ENCODE data around the gene SLC6A11.
A peak's percentile ranks its signal among the peaks of the same experiment; 100 is the strongest.

Gene SLC6A11

DNA sequence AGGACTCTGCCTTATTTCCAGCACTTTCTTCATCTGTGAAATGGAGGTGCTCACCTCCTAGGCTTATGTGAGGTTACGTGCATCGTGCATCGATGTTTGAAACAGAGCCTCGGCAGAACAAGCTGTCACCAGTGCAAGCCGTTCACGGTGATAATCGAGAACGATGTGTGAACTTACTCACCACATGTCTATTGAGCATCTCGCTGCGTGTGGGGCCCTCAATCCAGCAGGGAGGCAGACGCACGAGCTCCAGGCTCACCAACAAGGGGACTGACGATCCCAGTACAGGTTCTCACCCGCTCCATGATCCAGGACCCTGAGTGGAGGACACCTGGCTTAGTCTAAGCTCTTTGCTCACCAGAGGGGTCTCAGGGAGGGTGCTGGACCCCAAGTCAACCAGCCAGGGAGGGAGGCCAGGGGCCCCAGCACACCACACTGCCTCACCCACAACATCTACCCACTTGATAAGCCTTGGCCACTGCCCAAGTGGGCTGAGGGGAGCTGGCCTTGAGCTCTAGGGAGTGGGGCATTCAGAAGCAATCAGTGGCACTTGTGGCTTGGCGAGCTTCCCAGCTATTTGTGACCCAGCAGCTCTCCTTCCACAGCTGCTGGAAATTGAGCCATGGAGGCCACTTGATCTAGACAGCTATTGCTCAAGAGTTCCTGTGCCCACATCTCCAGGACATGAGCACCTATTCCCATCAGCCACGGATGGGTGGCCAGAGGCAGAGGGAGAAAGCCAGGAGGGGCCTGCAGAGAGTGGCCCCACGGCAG lies 142.1 kb downstream of the SLC6A11 start:
- peak; percentile 90 for DNase-seq

DNA sequence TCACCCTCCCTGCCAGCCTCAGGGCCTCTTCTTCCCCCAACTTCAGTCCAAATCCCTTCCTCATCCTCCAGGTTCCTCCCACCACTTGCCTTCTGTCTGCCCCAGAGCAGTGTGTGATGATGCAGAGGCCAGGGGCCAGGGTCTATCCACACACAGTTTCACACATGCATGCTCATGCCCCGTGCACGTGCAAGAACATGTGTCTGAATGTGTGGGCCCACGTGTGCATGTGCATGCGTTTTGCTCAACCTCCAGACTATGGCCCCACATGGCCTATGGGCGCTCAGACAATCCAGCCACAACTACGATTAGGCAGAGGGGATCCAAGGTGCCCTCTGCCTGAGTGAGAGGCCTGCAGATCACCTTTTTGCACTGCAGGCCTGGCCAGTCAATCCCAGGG lies 144.2 kb downstream of the SLC6A11 start:
- no peak for DNase-seq

DNA sequence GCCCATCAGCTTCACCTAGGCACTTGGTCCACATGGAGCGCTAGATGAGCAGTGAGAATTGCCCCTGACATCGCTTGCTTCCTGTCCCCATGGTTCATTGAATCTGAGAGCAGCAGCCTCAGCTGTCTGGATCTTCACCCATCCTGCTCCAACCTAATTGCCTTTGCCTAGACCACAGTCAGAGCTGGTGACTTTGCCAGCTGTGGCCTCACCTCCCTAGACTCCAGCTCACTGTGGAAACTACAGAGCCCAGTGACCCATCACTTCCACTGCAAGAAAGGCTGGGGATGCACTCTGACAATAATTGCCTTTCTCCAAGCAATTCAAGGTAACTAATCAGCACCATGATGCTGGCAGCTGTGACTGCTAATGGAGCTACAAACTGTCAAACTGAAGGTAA lies 145.9 kb downstream of the SLC6A11 start:
- peak; percentile 22 for DNase-seq

DNA sequence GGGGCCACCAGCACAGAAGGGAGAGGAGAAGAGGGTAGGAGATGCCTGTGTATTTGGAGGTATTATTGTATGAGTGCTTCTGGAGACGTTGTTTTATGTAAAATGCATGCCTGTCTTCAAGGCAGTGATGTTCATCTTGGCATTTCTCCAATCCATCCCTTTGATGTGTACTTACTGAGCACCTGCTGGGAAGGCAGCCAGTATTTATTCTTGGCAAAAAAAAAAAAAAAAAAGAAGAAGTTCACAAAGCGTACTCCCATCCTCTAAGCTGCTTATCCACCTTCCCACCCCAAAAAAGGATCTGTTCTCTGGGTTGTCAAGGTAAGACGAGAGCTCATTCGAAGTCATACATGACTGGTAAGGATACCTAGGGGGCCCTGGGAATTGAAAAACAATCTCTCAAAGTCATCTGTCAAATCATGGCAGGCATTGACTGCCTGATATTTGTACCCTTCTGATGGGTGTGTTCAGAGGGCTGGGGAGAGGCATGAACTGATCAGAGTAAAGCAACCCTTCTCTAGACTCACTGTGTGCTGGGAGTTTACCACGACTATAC lies 146.5 kb downstream of the SLC6A11 start:
- peak; percentile 69 for DNase-seq

DNA sequence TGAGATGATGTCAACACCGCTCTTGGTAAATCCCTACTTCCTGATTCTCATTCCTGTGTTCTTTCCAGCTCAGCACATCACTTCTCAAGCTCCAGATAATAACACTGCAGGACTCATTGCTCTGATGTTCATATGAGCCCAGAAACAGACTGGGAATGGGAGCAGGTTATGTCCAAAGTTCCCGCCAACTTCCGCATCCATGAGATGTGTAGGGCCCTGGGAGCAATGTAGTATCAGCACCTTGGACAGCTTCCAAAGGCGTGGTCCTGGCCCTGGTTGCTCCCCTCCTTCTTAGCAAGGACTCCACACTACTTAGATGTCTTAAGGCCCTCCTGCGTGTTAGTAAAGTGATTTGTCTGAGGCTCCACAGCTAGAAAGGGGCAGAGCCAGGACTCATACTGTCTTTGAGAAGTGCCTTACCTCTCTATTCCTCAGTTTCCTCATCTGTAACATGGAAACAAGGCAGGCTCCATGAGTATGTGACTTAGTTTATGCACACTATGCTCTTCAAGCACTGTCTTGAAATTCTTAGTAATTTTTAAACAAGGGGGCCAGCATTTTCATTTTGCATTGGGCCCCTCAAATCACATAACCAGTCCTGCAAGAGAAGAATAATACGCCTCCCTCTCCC lies 148.6 kb downstream of the SLC6A11 start:
- DNase-seq: no peak

DNA sequence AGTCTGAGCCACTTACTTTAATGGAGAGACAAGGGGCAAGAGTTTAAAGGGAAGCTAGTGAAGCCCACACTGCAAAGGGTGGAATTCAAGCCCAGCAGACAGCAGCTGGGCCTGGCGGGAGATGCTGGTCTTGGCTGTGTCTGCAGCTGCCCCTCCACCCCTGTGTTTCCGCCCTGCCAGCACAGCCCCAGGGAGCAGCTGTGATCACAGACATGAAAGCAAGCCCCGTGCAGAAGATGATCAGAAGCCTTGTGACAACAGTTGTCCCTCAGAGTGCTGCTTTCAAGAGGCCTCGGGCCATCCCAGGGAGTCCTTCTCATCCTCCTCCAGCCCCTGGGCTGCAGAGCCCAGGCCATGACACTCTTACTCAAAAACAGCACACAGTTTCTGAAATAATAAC lies 152.4 kb downstream of the SLC6A11 start:
- no peak for DNase-seq

DNA sequence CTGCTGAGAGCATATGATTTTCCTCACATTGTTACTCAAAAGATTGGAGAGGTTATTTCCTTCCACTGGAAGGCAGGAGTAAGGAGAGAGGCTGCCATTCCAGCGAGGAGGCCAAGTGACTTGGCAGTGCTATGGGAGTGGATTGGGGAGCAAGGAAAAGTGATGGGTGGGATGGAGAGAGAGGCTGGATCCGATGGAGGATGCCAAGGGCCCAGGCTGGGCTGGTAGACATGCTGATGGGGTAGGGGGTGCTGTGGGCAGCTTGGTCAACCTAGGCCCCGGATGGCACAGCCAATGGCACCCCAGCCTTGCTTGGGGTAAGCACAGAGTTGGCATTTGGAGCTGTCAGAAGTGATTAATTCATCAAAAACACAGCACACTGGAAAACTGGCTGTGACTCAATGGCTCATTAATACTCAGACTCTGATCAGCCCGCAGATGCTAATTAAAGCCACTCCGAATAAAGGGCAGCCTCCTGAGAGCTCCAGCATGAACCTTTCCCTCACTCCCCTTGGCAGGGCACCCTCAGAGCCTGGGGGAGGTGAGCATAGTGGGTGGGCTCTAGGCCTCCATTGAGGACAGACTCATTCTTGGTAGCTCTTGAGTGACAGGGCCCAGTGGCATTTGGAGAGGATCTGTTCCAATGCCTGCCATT lies 154.4 kb downstream of the SLC6A11 start:
- DNase-seq: no peak

DNA sequence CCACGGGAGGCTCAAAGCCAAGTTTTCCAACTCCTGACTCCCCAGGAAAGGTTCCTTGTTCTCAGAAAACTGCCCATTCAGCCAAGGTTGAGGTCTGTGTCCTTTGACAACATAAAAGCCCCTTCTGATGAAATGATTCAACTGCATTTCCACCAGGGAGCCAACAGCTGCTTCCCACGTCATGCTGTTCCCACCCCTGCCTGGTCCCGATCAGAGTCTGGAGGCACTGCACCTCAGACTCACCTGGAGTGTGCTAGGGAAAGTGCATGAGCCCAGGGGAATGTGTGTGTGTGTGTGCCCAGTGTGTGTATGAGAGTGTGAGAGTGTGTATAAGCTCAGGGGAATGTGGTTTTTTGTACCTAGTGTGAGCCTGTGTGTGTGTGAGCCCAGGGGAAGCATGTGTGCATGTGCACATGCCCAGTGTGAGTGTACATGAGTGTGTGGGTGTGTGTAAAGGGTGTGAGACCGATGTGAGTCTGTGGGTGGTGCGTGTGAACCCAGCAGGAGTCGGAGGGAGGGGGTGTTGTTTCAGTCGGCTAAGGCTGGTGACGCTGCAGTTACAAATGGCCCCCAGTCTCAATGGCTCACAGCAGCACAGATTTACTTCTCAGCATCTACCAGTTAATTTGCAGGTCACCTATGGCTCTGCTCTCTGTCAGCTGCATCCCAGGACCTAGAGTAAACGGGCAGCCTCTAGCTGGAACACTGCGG lies 156.2 kb downstream of the SLC6A11 start:
- DNase-seq: no peak

DNA sequence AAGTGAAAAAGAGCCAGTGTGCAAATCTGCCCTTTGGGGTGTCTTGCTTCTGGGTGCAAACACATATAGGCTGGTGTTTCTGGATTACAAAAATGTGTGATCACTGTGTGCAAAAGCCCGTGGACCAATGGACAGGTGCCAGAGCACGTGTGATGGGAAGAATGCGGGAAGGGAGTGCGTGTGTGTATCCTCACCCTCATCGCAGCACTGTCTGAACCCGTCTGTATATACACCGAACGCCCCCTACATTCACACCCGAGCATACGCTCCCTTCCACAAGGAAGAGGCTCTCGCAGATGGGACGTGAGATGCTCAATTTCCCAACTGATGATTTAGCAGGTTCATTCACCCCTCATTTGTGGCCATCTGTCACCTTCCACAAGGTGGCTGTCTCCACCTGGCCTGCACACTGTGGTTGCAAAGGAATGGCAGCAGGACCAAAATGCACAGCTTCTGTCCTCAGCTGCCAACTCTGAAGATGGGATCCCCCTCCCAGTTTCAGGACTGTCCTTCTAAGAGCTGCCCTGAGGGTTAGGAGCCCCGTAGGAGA lies 157.1 kb downstream of the SLC6A11 start:
- no peak for DNase-seq

DNA sequence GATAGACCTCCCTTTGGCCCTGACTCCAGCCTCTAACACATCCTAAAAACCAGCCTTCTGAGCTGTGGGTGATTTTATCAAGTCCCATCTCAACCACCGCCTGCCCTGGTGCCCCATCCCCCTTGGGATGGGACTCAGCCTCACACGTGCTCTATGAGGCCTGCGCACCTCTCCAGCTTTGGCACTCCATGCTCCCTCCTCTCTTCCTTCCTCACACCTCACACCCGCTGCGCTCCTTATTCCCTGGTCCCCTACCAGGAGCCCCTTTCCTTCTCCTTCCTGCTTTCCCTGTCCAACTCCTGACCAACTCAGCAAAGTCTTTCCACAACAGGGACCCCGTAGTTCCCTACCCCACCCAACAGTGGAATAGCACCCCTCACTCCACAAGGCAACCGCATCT lies 158.1 kb downstream of the SLC6A11 start:
- no peak for DNase-seq

DNA sequence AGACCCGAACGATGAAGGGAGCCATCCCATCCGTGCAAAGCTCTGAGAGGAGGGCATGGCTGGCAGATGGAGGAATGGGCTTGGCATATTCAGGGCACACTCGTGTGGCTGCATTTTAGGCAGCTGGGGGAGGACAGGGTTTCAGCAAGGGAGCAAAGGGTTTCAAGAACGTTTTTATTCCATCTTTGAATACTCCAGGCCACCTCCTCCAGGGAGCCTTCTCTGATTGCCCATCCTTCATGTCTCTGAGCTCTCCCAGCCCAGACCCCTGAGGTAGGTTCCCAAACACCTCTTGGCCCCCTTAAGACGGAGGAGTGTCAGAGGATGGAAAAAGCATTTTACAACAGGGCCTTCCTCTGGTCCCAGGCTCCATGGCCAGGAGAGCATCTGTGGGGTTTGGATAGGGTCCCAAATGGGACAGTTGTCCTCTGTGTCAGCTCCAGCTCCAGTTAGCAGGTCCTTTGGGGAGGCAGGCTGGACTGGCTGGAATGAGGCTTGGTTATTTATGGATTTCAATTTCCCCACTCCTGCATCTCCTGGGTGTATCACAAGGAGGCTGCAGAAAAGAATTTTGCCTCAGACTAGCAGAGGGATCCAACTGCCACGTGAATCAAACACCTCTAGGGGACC lies 158.8 kb downstream of the SLC6A11 start:
- DNase-seq: no peak

DNA sequence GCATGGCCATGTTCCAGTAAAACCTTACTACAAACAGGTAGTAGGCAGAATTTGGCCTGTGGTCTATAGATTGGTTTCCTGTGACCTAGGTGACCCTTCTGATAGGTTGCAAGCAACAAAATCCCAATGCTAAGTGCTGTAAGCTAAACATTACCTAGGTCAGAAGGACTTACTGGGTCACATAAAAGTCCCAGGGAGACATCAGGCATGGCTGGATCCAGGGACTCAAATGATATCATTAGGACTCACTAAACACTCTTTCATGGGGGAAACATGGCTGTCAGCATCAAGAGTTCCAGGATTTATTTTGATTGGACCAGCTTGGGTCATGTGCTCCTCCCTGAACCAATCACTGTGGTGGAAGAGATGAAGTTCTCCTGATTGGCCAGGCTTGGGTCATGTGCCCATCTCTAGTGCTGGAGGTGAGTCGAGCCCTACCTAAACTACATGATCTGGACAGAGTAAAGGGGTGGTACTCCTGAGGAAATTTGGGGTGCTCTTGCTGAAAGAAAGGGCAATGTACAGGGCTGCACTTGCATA lies 159.7 kb downstream of the SLC6A11 start:
- DNase-seq: no peak

DNA sequence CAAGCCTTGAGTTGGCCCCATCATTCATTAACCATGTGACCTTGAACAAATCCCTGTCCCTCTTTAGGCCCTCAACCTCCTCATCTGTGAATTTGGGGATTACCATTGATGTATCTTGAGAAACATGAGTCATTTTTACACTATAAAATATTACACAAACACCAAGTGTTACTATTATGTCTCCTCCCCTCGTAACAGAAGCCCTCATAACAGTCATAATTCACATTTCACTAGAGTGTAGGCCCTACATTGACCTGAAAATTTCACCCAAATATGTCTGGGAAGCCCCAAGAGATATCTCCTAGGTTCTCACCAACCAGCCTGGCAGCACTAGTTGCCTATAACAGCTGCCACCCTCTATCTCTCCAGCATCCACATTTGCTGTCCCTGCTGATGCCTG lies 160.7 kb downstream of the SLC6A11 start:
- no peak for DNase-seq

DNA sequence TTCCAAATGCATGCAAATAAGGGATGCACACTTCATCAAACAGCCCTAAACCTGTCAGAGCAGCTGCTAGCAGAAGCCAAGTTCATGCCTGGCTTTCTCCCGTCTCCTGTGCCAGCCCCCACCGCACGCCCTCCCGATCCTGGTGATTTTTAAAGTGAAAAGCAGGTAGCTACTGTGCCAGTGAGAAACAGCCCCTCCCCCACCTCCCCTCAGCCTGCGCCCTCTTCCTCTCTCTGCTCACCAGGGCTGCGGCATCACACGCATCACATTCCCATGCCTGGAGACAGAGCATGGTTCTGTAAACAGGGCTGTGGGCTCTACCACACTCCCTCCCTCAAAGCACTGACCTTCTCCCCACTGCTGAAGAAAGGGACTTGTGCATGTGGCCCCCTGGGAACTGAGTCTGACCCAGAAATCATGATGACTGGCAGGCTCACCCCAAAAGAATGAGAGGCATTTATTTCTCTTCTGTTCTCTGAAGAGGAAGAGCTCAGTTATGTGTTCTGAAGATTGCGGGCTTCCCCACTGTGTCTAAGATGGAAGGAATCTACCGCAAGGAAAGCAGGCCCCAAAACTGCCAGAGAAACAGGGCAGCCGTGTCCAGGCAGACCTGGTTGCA lies 162.0 kb downstream of the SLC6A11 start:
- no peak for DNase-seq

DNA sequence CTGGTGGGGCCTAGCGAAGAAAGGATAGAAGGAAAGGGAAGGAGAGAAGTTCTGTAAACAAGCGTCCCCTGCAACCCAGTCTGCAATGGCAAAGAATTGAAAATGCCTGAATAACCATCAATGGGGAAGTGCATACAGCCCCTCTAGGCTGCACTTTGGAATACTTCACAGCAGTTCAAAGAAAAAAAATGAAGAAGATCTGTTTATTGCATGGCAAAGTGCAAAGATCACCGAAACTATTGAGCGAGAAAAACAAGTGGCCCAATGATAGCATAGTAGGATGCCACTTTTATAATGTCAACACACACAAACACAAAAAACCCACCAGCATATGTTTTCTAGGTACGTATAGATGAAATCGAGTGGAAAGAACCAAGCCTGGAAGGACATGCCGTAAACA lies 162.9 kb downstream of the SLC6A11 start:
- no peak for DNase-seq

DNA sequence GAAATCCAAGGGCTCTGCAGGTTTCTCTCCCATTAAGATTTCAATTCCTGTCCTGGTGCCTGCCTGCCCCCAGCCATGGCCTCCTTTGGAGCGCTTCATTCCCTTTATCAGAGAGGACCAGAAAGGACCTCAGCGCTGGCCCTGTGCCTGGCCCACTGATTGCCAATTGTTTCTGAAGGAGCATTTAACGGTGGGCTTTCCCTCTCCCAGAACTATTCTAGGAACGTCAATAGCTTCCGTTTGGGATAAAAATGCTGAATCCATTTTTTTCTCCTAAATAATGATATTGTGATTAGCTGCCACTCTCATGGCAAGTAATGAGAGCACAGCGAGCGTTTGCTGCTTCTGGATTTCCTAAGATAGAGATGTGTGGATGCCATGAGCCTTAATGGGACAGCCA lies 164.3 kb downstream of the SLC6A11 start:
- no peak for DNase-seq

DNA sequence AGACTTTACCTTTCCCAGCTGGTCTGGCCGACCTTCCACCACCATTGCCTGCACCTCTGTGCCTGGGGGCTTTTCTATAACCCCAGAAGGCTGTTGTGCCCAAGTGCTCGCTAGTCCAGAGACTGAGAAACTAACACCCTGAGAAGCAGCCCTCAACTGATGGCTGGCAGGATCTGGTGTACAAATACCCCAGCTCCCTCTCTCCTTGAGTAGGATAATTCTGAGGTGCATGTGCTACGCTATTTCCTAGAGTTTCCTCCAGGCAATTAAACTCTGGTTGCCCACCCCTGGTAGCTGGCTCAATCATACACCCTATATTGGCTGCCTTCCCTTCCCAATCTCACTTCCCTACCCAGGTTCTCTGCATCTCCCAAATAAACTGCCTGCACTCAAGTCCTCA lies 165.0 kb downstream of the SLC6A11 start:
- DNase-seq: no peak

DNA sequence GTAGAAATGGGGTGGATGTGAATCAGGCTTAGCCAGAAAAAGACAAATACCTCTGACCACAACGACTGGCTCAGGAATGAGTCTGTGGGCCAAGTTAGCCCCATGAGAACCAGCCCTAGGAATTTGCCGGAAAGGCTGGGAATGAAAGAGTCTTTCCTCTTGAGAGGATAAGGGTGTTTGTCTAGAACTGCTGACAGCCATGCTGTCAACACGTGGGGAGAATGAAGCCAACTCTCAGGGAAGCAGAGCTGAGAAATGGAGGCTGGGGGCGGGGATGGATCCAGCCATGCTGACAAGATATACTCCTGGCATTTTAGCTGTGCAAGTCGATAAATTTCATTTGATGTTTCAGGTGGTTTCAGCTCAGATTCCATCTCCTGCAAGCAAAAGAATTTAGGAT lies 165.9 kb downstream of the SLC6A11 start:
- DNase-seq: no peak

DNA sequence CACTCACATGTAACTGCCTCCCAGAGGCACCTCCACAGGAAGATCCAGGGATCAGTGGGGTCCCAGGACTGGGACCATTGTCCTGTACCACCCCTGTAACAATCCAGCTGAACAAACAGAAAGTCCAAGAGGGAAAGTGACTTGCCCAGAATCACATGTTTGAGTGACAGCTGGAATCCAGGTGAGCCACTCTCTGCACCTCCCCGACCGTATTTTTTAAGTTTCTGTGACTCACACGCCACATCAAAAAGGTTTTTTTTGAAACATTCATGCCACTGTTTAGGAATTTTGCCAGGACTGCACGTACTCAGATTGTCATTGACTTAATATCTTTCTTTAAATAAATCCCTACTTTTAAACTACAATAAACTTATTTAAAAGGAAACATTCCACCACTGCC lies 166.8 kb downstream of the SLC6A11 start:
- no peak for DNase-seq

DNA sequence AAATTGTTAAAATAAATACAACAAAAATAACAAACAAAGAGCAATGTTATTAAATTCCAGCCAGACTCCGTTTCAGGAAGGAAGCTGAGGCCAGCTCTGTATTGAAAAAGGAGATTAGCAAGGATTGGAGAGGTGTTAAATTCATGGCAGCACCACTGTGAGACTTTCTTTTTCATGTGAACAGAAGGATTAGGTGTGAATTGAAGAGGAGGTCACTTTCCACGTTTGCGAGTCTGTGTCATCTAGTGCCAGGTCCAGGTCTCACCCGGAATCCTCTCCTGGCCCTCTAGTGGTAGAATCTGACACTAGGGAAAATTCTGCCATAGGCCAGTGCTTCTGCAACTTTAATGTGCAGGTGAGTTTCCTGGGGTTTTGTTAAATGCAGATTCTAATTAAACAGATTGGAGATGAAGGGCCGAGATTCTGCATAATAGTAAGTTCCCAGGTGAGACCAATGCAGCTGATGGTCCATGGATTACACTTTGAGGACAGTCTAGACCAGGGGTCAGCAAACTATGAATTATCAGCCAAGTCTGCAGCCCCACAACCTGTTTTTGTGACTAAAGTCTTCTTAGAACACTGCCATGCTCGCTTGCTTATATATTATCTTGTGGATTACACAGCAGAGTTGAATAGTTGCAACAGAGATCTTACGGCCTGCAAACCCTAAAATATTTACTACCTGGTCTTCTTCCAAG lies 167.3 kb downstream of the SLC6A11 start:
- DNase-seq: no peak

DNA sequence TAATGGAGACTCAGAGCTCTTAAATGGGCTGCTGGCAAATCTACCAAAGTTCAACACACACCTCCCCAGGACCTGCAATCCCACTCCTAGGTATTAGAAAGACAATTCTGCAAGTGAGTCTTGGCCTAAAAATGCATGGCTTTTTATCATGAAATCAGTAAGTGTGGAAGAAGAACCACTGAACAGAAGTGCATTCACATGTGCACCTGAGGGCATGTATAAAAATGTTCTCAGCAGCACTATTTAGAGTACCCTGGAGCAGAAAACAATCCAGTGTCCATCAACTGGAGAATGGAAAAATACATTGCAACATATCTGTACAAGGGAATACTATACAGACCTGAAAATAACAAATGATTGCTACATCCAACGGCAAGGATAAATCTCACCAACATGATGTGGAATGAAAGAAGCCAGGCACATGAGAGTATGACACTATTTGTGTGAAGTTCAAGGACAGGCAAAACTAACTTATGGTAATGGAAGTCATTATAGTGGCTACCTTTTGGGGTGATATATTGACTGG lies 168.4 kb downstream of the SLC6A11 start:
- DNase-seq: no peak

All from DMS79 (cell line).